Upper lobe of right lung (tissue), 1 donor: ENCODE results near the gene ZBTB7C. TPM values are rescaled to one million over a fixed set of nuclear protein-coding genes. Genes with fewer than 3 reads are reported as not detected.

Experiments
- ATAC-seq: fragments of 200-7000 bp; cut with Tn5 transposase; one replicate; pipeline ENCODE4 v1.9.1; 2020; ENCODE audit warnings: mild to moderate bottlenecking, moderate library complexity
- DNase-seq: peaks from one replicate; pipeline ENCODE4 v3.0.0-alpha.2; 2020
- H3K27ac ChIP-seq: fragments of 200-600 bp; one replicate; pipeline ENCODE4 v1.8.0; 2022
- H3K27me3 ChIP-seq: fragments of 200-600 bp; one replicate; pipeline ENCODE4 v1.8.0; 2022; ENCODE audit warnings: mild to moderate bottlenecking
- H3K36me3 ChIP-seq: fragments of 200-600 bp; one replicate; pipeline ENCODE4 v1.8.0; 2022
- H3K4me1 ChIP-seq: fragments of 200-600 bp; one replicate; pipeline ENCODE4 v1.8.0; 2022
- H3K4me3 ChIP-seq: fragments of 200-600 bp; one replicate; pipeline ENCODE4 v1.8.0; 2022; ENCODE audit warnings: mild to moderate bottlenecking
- H3K9me3 ChIP-seq: fragments of 200-600 bp; one replicate; pipeline ENCODE4 v1.8.0; 2022
- CTCF ChIP-seq: fragments of 200-600 bp; IDR thresholded peaks from one replicate; pipeline ENCODE4 v1.8.0; 2022; ENCODE audit warnings: antibody characterized with exemption
- intact Hi-C: fragments of 100-400 bp; cut with DNase I; formaldehyde crosslinking; loops from one replicate; pipeline ENCODE4 v1.11.0; 2022
- total RNA-seq: library from RNA; stranded (reverse); fragmentation: NEBNext Ultra II Directional; extraction: Animal tissue kit (Norgen Biotek cat#: 25700); gene quantifications from one replicate; pipeline ENCODE4 v1.2.1, GENCODE V29; 2021
- donor health status: DM: no; HTN: yes; CAD: no; lungs with severe emphysema.

ZBTB7C gene
- total RNA-seq, 1 donor from 2014 or later: 17.7 TPM

DNA sequence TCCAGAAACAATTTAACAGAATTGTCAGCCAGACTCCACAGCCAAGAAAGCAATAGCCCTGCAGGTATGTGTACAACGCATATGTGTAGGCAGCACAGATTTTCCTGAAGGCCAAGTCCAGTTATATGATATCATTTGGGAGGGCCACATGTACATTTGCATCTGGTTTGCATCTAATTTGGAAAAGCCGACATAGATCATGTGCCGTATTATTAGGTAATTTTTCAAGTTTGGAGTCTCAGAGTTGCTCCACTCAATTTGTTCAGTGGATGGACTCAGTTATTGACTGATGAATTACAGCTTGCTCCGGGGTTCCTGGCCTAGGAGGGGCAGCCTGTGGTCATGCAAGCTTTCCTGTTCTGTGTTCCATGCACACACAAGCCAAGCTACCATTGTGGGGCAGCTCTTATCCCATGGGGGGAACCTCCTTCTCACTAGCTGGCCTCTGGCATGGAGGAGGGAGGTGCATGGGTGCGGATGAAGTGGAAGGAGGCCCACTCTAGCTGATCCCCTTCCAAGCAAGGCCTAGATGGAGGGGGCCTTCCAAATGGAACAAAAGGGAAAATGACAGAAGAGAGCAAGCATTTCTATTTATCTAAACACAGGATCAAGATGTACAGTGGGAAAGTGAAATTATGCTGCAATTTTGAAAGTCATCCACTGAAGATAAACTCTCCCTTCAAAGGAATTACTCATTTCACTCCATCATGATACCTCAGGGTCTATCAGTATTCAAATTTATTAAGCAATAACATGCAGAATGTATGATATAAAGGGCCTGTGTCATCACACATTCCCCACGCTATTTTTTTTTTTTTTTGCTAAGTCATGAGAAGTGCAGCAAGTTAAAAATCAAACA lies 276.2 kb downstream of the ZBTB7C start:
- no peaks in the 10 kb centered on the region for H3K27me3 ChIP-seq
- no peak for DNase-seq
- TF ChIP-seq CTCF: no peak
- ATAC-seq: no peak
- no peaks in the 10 kb centered on the region for H3K36me3 ChIP-seq
- intact Hi-C loops: no loop called here
- no peaks in the 10 kb centered on the region for H3K9me3 ChIP-seq
- no peak overlapping the region for H3K27ac ChIP-seq
- H3K4me3 ChIP-seq: no peak overlapping the region
- H3K4me1 ChIP-seq: peaks cover 4% of the 10 kb centered on the region

DNA sequence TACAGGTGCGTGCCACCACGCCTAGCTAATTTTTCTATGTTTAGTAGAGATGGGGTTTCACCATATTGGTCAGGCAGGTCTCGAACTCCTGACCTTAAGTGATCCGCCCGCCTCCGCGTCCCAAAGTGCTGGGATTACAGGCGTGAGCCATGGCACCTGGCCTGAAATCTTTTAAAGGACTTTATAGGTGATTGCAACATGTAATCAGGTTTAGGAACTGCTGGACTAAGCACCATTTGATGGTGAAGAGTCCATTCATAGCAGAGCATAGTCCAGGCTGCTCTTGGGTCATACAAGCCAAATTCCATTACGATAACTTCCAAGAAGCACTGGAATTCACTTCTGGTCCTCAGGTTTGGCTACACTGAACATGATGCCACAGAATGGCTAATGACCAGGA lies 278.1 kb downstream of the ZBTB7C start:
- TF ChIP-seq CTCF: no peak
- H3K9me3 ChIP-seq: no peaks in the 10 kb centered on the region

GRCh38 chr18:48129621-48130082 lies 279.5 kb downstream of the ZBTB7C start:
- Histone ChIP-seq H3K4me3 (no peak overlapping the region), H3K36me3 (no peaks in the 10 kb centered on the region), H3K9me3 (no peaks in the 10 kb centered on the region), H3K27ac (no peak overlapping the region), H3K27me3 (no peaks in the 10 kb centered on the region), H3K4me1 (peaks cover 4% of the 10 kb centered on the region)
- no peak for TF ChIP-seq CTCF
- no peak for DNase-seq
- intact Hi-C loops: no loop called here
- ATAC-seq: no peak

More for the DNA sequence above, 278.1 kb downstream of the ZBTB7C start:
- no peak overlapping the region for H3K27ac ChIP-seq
- intact Hi-C loops: no loop called here
- H3K27me3 ChIP-seq: no peaks in the 10 kb centered on the region
- no peak overlapping the region for H3K4me3 ChIP-seq
- H3K4me1 ChIP-seq: peaks cover 4% of the 10 kb centered on the region
- DNase-seq: no peak
- no peak for ATAC-seq
- H3K36me3 ChIP-seq: no peaks in the 10 kb centered on the region

DNA sequence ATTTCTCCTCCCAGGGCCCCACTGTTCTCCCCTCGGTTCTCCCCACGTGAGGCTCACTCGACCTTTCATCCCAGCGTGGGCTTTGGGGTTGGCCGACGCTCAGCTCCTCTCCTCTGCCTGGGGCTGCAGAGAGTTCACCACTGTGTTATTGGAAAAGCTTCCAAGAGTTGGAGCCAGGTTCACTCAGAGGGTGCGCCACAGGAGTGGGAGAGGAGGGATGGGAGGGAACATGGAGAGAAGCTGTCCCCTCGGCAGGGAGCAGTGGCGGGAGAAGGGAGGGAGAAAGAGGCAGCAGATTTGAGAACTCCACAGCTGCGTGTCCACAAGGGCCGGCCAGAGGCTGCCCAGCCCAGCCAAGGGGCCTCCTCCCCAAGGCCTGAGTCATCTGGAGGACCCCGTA lies 281.6 kb downstream of the ZBTB7C start:
- no peak for DNase-seq
- no peak for ATAC-seq
- no peaks in the 10 kb centered on the region for H3K27me3 ChIP-seq
- intact Hi-C loops: no loop called here
- TF ChIP-seq CTCF: no peak
- H3K27ac ChIP-seq: no peak overlapping the region
- no peaks in the 10 kb centered on the region for H3K9me3 ChIP-seq
- no peaks in the 10 kb centered on the region for H3K36me3 ChIP-seq
- H3K4me3 ChIP-seq: no peak overlapping the region
- H3K4me1 ChIP-seq: no peaks in the 10 kb centered on the region

GRCh38 chr18:48126240-48126639 lies 282.9 kb downstream of the ZBTB7C start:
- no peak for ATAC-seq
- Histone ChIP-seq H3K36me3 (no peaks in the 10 kb centered on the region), H3K27ac (no peak overlapping the region), H3K9me3 (no peaks in the 10 kb centered on the region), H3K4me3 (no peak overlapping the region), H3K27me3 (no peaks in the 10 kb centered on the region), H3K4me1 (no peaks in the 10 kb centered on the region)
- intact Hi-C loops: no loop called here
- DNase-seq: no peak
- TF ChIP-seq CTCF: no peak
